ENCODE measurements around the gene ZNF385B. TPM values are rescaled to one million over a fixed set of nuclear protein-coding genes. Genes with fewer than 3 reads are reported as not detected.

ZNF385B gene
- total and polyA plus RNA-seq, 9 of the 15 experiments (the other 6 are each of a cell fraction or from before 2014, with no cell fraction given), result 0.50 TPM; not detected in 8

GRCh38 chr2:179440642-179441251, 420.7 kb downstream of the ZNF385B start:
- Histone ChIP-seq H3K27me3 (ENCODE audit: control insufficient read depth in 2 of 2, insufficient read depth in 2 of 2, low read length in 2 of 2) (no peaks in the 10 kb centered on the region), H4K20me1 (replicated peaks; ENCODE audit: control insufficient read depth, insufficient read depth, low read length) (no peaks in the 10 kb centered on the region), H3K9me1 (ENCODE audit: control insufficient read depth, insufficient read depth, low read length) (no peaks in the 10 kb centered on the region), H3K4me3 (no peak overlapping the region), H3K79me2 (ENCODE audit: control insufficient read depth, insufficient read depth, low read length) (no peaks in the 10 kb centered on the region), H3K4me2 (ENCODE audit: insufficient read depth, low read length) (no peak overlapping the region), H3K36me3 (ENCODE audit: control insufficient read depth, insufficient read depth, low read length) (no peaks in the 10 kb centered on the region), H3K27ac (ENCODE audit: extremely low read depth, low read depth, low read length) (no peak overlapping the region), H3K4me1 (replicated peaks in 1 of 2; ENCODE audit: control insufficient read depth in 2 of 2, insufficient read depth in 2 of 2, low read length in 2 of 2) (no peaks in the 10 kb centered on the region), H2AFZ (ENCODE audit: low read depth, low read length) (no peak overlapping the region), H3K9me3 (replicated peaks; ENCODE audit: control insufficient read depth, insufficient read depth, low read depth, low read length) (no peaks in the 10 kb centered on the region), H3K9ac (ENCODE audit: insufficient read depth in 1 of 2, low read depth in 2 of 2, low read length in 2 of 2) (no peak overlapping the region)
- BruUV-seq (replicated peaks), result no TSS peak
- CTCF ChIA-PET (ENCODE audit: low intra/inter-chr PET ratio), result no interaction called here
- POLR2A ChIA-PET, result interaction anchor here (0.8 kb wide), 1 partner anchor 58 kb away, joined by 3 read pairs; no protein-coding TSS in a partner anchor
- DNase-seq (ENCODE audit: extremely low read depth in 1 of 4, low spot score in 3 of 4), result peak; percentile 16 to 48 (median 17)
- ATAC-seq, result peak; percentile 54; the same call in 2 of the 3 replicates
- in situ Hi-C loops (cut with MboI), result no loop called here
- FAIRE-seq, result peak; percentile 55
- intact Hi-C loops (cut with micrococcal nuclease), result loop anchor here (2.0 to 10.0 kb wide), 2 partner anchors 222 to 646 kb away; no protein-coding TSS in a partner anchor
- TF ChIP-seq, protein P1, sequence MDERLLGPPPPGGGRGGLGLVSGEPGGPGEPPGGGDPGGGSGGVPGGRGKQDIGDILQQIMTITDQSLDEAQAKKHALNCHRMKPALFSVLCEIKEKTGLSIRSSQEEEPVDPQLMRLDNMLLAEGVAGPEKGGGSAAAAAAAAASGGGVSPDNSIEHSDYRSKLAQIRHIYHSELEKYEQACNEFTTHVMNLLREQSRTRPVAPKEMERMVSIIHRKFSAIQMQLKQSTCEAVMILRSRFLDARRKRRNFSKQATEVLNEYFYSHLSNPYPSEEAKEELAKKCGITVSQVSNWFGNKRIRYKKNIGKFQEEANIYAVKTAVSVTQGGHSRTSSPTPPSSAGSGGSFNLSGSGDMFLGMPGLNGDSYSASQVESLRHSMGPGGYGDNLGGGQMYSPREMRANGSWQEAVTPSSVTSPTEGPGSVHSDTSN (CRISPR knock-in tag; IDR thresholded peaks at IDR 0.05; ENCODE audit: low read depth), result no peak
- TF ChIP-seq, protein P1 (tag; conservative IDR thresholded peaks at IDR 0.05; ENCODE audit: low read depth), result no peak
- peak; percentile 52 to 67; a peak in 3 of 4 replicates for TF ChIP-seq RAD21 (CRISPR knock-in tag; conservative IDR thresholded peaks at IDR 0.05 in 1 of 2, IDR thresholded peaks at IDR 0.05 in 1 of 2)
- TF ChIP-seq SPI1 (IDR thresholded peaks at IDR 0.05; ENCODE audit: borderline replicate concordance, low read depth, low read length), result peak; percentile 85
- peak; percentile 40 to 56 (median 41); a peak in 4 of 6 replicates for TF ChIP-seq CTCF (IDR thresholded peaks at IDR 0.05 in 2 of 3, conservative IDR thresholded peaks at IDR 0.05 in 1 of 3; ENCODE audit: insufficient read depth in 2 of 3, low read depth in 1 of 3, low read length in 3 of 3)
- WGBS (ENCODE audit: insufficient coverage, low coverage, missing lambda C conversion rate), result 0% methylated on average over 5 of the region's 5 CpGs
